ENCODE data around the gene BCAS4.
"Not testable (repeated sequence)": the region's sequence is repeated elsewhere in the genome, so short reads cannot be mapped to it uniquely, and the experiment has no call there.

Gene BCAS4

GRCh38 chr20:50874758-50875665 lies 80.2 kb downstream of the BCAS4 start:
- Mint-ChIP-seq H3K9me3 (no peaks in the 10 kb centered on the region), H3K36me3 (ENCODE audit: low read depth) (peaks cover 1% of the 10 kb centered on the region), H3K27me3 (ENCODE audit: low read depth) (no peaks in the 10 kb centered on the region), H3K4me3 (no peak overlapping the region), H3K27ac (no peak overlapping the region), H3K4me1 (ENCODE audit: low read depth) (no peaks in the 10 kb centered on the region)

GRCh38 chr20:50876063-50876685 lies 81.3 kb downstream of the BCAS4 start:
- Mint-ChIP-seq H3K27ac (no peak overlapping the region), H3K4me3 (no peak overlapping the region), H3K27me3 (ENCODE audit: low read depth) (no peaks in the 10 kb centered on the region), H3K4me1 (ENCODE audit: low read depth) (no peaks in the 10 kb centered on the region), H3K36me3 (ENCODE audit: low read depth) (peaks cover 1% of the 10 kb centered on the region), H3K9me3 (no peaks in the 10 kb centered on the region)

GRCh38 chr20:50876816-50877215 lies 82.0 kb downstream of the BCAS4 start:
- H3K36me3 Mint-ChIP-seq (ENCODE audit: low read depth) = peaks cover 1% of the 10 kb centered on the region
- H3K4me1 Mint-ChIP-seq (ENCODE audit: low read depth) = no peaks in the 10 kb centered on the region
- no peak overlapping the region for H3K4me3 Mint-ChIP-seq
- H3K9me3 Mint-ChIP-seq = no peaks in the 10 kb centered on the region
- H3K27ac Mint-ChIP-seq = no peak overlapping the region
- no peaks in the 10 kb centered on the region for H3K27me3 Mint-ChIP-seq (ENCODE audit: low read depth)

GRCh38 chr20:50877232-50877743 lies 82.4 kb downstream of the BCAS4 start:
- Mint-ChIP-seq H3K9me3 (no peaks in the 10 kb centered on the region), H3K36me3 (ENCODE audit: low read depth) (peaks cover 1% of the 10 kb centered on the region), H3K4me3 (no peak overlapping the region), H3K27me3 (ENCODE audit: low read depth) (no peaks in the 10 kb centered on the region), H3K4me1 (ENCODE audit: low read depth) (no peaks in the 10 kb centered on the region), H3K27ac (no peak overlapping the region)

GRCh38 chr20:50879649-50880550 lies 85.0 kb downstream of the BCAS4 start:
- Mint-ChIP-seq H3K27ac (no peak overlapping the region), H3K9me3 (no peaks in the 10 kb centered on the region), H3K27me3 (ENCODE audit: low read depth) (no peaks in the 10 kb centered on the region)

GRCh38 chr20:50881759-50882424 lies 87.0 kb downstream of the BCAS4 start:
- not testable (repeated sequence) for H3K9me3 Mint-ChIP-seq; H3K4me1 Mint-ChIP-seq (ENCODE audit: low read depth); H3K27me3 Mint-ChIP-seq (ENCODE audit: low read depth); H3K4me3 Mint-ChIP-seq; H3K36me3 Mint-ChIP-seq (ENCODE audit: low read depth); H3K27ac Mint-ChIP-seq

More at GRCh38 chr20:50879649-50880550, 85.0 kb downstream of the BCAS4 start:
- Mint-ChIP-seq H3K4me1 (ENCODE audit: low read depth) (no peaks in the 10 kb centered on the region), H3K36me3 (ENCODE audit: low read depth) (peaks cover 3% of the 10 kb centered on the region), H3K4me3 (no peak overlapping the region)

GRCh38 chr20:50883856-50884255 lies 89.0 kb downstream of the BCAS4 start:
- H3K27me3 Mint-ChIP-seq (ENCODE audit: low read depth) = no peaks in the 10 kb centered on the region
- no peaks in the 10 kb centered on the region for H3K9me3 Mint-ChIP-seq
- peaks cover 5% of the 10 kb centered on the region for H3K36me3 Mint-ChIP-seq (ENCODE audit: low read depth)
- no peak overlapping the region for H3K4me3 Mint-ChIP-seq
- no peak overlapping the region for H3K27ac Mint-ChIP-seq
- no peaks in the 10 kb centered on the region for H3K4me1 Mint-ChIP-seq (ENCODE audit: low read depth)

- H3K27me3 Mint-ChIP-seq (ENCODE audit: low read depth) = no peaks in the 10 kb centered on the region
- H3K9me3 Mint-ChIP-seq = no peaks in the 10 kb centered on the region
- no peak overlapping the region for H3K27ac Mint-ChIP-seq
- H3K4me1 Mint-ChIP-seq (ENCODE audit: low read depth) = no peaks in the 10 kb centered on the region
- peaks cover 12% of the 10 kb centered on the region for H3K36me3 Mint-ChIP-seq (ENCODE audit: low read depth)
- no peak overlapping the region for H3K4me3 Mint-ChIP-seq
Observed at GRCh38 chr20:50885068-50885467, 90.2 kb downstream of the BCAS4 start.

GRCh38 chr20:50885781-50886180 lies 90.9 kb downstream of the BCAS4 start:
- Mint-ChIP-seq H3K36me3 (ENCODE audit: low read depth) (peaks cover 14% of the 10 kb centered on the region), H3K4me3 (no peak overlapping the region), H3K4me1 (ENCODE audit: low read depth) (no peaks in the 10 kb centered on the region), H3K27ac (no peak overlapping the region), H3K9me3 (no peaks in the 10 kb centered on the region), H3K27me3 (ENCODE audit: low read depth) (no peaks in the 10 kb centered on the region)

- Mint-ChIP-seq H3K4me1 (ENCODE audit: low read depth) (no peaks in the 10 kb centered on the region), H3K27ac (no peak overlapping the region), H3K9me3 (no peaks in the 10 kb centered on the region), H3K27me3 (ENCODE audit: low read depth) (no peaks in the 10 kb centered on the region), H3K36me3 (ENCODE audit: low read depth) (peaks cover 14% of the 10 kb centered on the region), H3K4me3 (no peak overlapping the region)
Observed at GRCh38 chr20:50886184-50886790, 91.4 kb downstream of the BCAS4 start.

- Mint-ChIP-seq H3K27ac (no peak overlapping the region), H3K4me3 (no peak overlapping the region), H3K27me3 (ENCODE audit: low read depth) (no peaks in the 10 kb centered on the region), H3K4me1 (ENCODE audit: low read depth) (peaks cover 4% of the 10 kb centered on the region), H3K36me3 (ENCODE audit: low read depth) (peaks cover 26% of the 10 kb centered on the region), H3K9me3 (no peaks in the 10 kb centered on the region)
Observed at GRCh38 chr20:50887576-50887975, 92.7 kb downstream of the BCAS4 start.

- H3K27me3 Mint-ChIP-seq (ENCODE audit: low read depth) = no peaks in the 10 kb centered on the region
- no peaks in the 10 kb centered on the region for H3K9me3 Mint-ChIP-seq
- H3K4me3 Mint-ChIP-seq = no peak overlapping the region
- H3K27ac Mint-ChIP-seq = no peak overlapping the region
- peaks cover 12% of the 10 kb centered on the region for H3K4me1 Mint-ChIP-seq (ENCODE audit: low read depth)
- peaks cover 43% of the 10 kb centered on the region for H3K36me3 Mint-ChIP-seq (ENCODE audit: low read depth)
Observed at GRCh38 chr20:50891138-50891537, 96.3 kb downstream of the BCAS4 start.

GRCh38 chr20:50892394-50892793 lies 97.5 kb downstream of the BCAS4 start:
- Mint-ChIP-seq H3K27ac (peak overlapping the region; percentile 20), H3K27me3 (ENCODE audit: low read depth) (no peaks in the 10 kb centered on the region), H3K4me1 (ENCODE audit: low read depth) (peaks cover 12% of the 10 kb centered on the region), H3K36me3 (ENCODE audit: low read depth) (peaks cover 48% of the 10 kb centered on the region), H3K9me3 (no peaks in the 10 kb centered on the region), H3K4me3 (no peak overlapping the region)
